ENCODE results near the gene LCP1.

The LCP1 gene

DNA sequence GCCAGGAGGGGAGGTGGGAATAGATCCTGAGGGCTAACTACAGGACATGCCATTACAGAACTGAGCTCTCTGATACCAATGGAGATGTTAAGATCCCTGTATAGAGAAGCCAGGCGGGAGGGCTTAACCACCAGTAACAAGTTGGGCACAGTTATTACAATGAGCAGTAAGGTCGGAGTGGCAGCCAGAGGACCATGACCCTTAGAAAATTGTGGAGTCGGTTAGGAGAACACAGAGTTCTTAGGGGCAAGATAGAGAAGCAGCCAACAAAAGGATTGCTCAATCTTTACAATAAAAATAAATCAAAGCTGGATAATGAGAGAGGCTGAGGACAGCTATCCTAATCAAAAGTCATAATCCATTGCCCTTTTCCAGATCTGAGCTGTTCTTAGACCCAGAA lies 87.5 kb downstream of the LCP1 start:
- DNase-seq = no peak

DNA sequence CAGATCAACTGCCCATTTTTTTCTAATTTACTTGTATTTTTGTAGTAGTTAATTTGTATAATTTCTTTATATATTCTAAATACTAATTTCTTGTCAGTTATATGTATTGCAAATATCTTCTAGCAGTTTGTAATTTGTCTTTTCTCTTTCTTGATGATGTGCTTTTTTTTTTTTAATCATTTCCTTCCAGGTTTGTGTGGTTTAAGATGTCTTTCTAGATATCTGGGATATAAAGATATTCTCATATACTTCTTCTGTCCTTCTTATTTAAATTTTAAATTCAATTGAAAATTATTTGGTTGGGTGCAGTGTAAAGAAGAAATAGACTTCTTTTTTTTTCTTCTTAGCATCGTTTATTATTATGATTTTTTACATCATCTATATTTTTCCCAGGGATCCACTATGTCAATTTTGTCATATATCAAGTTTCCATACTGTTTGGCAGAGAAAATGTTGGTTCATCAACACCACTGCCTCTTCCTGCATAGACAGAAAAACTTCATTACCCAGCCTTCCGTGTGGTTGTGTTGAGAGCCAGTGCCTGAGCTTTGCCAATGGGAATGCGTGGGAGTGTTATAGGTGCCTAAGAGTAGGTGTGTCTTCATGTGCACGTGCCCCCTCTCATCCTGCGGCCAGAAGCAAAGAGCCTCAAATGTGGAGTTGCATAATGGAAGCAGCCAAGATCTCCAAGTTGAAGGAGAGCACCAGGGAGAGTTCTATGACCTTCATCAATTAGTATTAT lies 93.0 kb downstream of the LCP1 start:
- no peak for DNase-seq

DNA sequence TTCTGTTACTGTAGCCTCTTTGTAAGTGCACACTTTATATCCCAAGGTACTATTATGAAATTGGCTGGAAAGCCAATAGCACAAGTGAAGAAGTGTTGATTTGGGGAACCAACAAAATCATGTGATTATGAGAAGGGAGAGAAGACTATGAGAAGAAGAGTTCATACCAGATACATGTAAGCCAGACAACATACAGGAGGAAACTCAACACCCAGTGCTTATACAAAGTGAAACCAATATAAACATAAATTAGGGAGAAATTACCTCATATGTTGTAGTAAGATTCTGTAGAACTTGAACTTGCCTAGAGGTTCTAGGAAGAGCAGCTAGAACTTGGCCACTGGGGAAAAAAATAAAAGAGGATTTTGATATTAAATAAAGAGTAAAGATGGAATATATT lies 94.5 kb downstream of the LCP1 start:
- DNase-seq = no peak

DNA sequence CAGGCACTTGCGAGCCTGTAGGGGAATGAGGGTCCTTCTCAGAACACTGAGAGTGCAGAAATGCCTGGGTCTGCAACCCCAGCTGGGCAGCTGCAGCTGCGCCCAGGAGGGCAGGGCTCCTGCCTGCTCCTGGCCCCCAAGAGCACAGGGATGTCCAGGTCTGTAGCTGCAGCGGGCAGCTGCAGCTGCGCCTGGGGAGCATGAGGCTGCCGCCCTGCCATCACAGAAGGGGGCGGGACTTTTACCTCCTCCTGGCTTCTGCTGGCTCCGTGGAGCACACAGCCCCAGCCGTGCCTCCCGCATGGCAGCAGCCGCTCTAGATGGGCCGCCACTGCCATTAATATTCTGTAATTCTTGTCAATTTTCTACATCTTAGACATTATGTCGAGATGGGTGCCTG lies 95.0 kb downstream of the LCP1 start:
- no peak for DNase-seq

DNA sequence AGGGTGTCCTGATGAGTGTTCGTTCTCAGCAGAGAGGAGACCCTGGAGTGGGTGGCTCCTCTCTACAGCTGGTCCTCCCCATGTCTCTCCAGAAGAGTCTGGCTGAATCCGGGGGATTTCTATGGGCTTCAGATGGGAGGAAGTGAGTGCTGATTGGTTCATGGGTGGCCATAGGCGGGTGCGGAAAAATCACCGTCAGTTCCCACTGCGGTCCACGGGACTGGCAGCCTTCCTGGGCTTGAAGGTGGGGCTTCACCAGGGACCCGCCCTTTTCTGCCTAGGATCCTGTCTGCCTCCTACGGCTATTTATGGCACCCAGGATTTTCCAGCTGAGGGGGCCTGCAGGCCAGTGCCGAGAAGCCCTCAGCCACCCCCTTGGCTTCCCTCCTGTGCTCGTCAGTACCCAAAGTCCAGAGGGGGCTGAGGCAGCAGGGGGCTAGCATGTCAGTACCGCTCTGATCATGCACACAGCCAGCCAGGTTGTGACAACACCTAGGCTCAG lies 95.5 kb downstream of the LCP1 start:
- DNase-seq = no peak

DNA sequence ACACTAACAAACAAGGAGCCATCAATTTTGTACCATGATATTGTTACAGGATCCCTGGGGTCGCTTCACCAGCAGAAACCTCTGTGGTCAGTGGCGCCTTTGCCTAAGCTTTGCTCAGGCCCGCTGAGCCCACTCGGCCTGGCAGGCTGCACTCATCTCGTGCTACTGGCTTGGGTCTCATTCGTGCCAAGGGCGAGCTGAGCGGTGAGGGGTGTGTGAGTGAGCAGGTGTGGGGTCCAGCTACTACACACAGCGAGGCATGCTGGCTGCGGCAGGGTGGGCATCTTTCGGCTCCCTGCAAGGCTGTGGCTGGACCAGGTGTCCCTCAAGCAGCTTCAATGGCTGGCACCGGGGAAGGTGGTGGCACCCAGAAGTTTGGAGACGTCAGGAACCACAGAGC lies 96.2 kb downstream of the LCP1 start:
- no peak for DNase-seq

DNA sequence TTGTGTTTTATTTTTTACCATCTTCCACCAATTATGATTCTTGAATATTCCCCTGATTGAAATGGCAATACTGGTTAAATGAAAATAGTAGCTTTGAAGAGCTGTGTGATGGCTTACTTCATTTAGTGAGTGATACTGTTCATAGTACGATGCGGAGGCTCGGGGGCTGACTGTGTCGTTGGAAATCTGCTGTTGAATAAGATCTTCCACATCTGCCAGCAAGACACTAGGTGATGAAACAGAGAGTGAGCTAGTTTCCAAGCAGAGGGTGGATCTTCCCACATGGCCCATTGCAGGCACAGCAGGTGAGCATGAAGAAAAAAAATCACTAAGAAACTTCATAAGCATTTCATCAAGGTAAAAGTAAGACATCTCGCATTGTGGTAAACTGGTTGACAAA lies 99.7 kb downstream of the LCP1 start:
- no peak for DNase-seq

DNA sequence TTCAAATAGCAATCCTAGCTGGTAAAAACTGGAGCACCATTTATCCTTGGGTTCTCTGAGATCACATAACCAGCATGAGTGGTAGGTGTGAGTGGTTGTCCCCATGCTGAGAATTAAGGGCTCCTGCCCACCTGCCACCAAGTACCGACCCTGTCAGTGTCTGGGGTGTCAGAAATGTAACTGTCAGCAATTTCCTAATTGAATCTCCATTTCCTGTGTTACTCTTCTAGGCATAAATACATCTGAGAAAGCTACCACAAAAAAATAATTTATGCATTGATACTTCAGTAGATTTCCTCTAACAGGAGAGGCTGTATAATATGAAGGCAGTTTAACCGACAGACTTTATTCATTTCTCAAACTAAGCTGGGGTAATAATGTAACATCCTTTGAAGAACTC lies 102.2 kb downstream of the LCP1 start:
- no peak for DNase-seq

DNA sequence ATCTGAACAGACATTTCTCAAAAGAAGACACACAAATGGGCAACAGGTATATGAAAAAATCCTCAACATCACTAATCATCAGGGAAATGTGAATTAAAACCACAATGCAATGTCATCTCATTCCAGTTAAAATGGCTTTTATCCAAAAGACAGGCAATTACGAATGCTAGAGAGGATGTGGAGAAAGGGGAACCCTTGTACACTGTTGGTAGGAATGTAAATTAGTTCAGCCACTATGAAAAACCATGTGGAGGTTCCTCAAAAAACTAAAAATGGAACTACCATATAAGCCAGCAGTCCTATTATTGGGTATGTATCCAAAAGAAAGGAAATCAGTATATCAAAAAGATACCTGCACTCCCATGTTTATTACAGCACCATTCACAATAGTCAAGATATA lies 104.7 kb downstream of the LCP1 start:
- DNase-seq = no peak

DNA sequence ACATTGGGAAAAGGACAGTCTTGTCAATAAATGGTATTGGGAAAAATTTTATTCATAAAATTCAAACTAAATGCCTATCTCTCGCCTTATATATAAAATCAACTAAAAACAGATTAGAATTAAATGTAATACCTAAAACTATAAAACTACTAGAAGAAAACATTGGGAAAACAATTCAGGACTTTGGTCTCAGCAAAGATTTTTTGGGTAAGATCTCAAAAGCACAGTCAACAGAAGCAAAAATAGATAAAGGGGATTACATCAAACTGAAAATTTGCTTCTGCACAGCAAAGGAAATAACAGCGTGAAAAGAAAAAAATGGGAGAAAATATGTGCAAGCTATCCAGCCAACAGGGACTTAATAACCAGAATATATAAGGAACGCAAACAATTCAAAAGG lies 105.2 kb downstream of the LCP1 start:
- DNase-seq = no peak
